ENCODE data around the gene PUSL1. TPM values are rescaled to one million over a fixed set of nuclear protein-coding genes. Genes with fewer than 3 reads are reported as not detected.

PUSL1 gene
- total RNA-seq, 1 donor from 2014 or later = 21.5 TPM

GRCh38 chr1:1260843-1261560, 47.4 kb upstream of the PUSL1 start:
- DNase-seq (ENCODE audit: extremely low spot score, unreplicated experiment) = no peak
- Mint-ChIP-seq H3K27me3 (ENCODE audit: unreplicated experiment) (no peaks in the 10 kb centered on the region), H3K9me3 (ENCODE audit: unreplicated experiment) (no peaks in the 10 kb centered on the region), H3K36me3 (ENCODE audit: unreplicated experiment) (peaks cover 28% of the 10 kb centered on the region), H3K4me1 (ENCODE audit: unreplicated experiment) (peaks cover 40% of the 10 kb centered on the region), H3K4me3 (ENCODE audit: unreplicated experiment) (no peak overlapping the region), H3K27ac (ENCODE audit: unreplicated experiment) (peak overlapping the region; percentile 58)
- no peak for TF ChIP-seq CTCF (IDR thresholded peaks at IDR 0.05)

GRCh38 chr1:1262071-1262470, 46.3 kb upstream of the PUSL1 start:
- TF ChIP-seq CTCF (IDR thresholded peaks at IDR 0.05) = no peak
- H3K4me1 Mint-ChIP-seq (ENCODE audit: unreplicated experiment) = peaks cover 44% of the 10 kb centered on the region
- H3K27me3 Mint-ChIP-seq (ENCODE audit: unreplicated experiment) = no peaks in the 10 kb centered on the region
- no peaks in the 10 kb centered on the region for H3K9me3 Mint-ChIP-seq (ENCODE audit: unreplicated experiment)
- H3K4me3 Mint-ChIP-seq (ENCODE audit: unreplicated experiment) = no peak overlapping the region
- H3K27ac Mint-ChIP-seq (ENCODE audit: unreplicated experiment) = no peak overlapping the region
- no peak for DNase-seq (ENCODE audit: extremely low spot score, unreplicated experiment)
- H3K36me3 Mint-ChIP-seq (ENCODE audit: unreplicated experiment) = peaks cover 24% of the 10 kb centered on the region

GRCh38 chr1:1262758-1263157, 45.6 kb upstream of the PUSL1 start:
- no peak overlapping the region for H3K4me3 Mint-ChIP-seq (ENCODE audit: unreplicated experiment)
- H3K4me1 Mint-ChIP-seq (ENCODE audit: unreplicated experiment) = peaks cover 44% of the 10 kb centered on the region
- H3K27me3 Mint-ChIP-seq (ENCODE audit: unreplicated experiment) = no peaks in the 10 kb centered on the region
- no peak for TF ChIP-seq CTCF (IDR thresholded peaks at IDR 0.05)
- peaks cover 21% of the 10 kb centered on the region for H3K36me3 Mint-ChIP-seq (ENCODE audit: unreplicated experiment)
- peak overlapping the region; percentile 50 for H3K27ac Mint-ChIP-seq (ENCODE audit: unreplicated experiment)
- no peaks in the 10 kb centered on the region for H3K9me3 Mint-ChIP-seq (ENCODE audit: unreplicated experiment)
- no peak for DNase-seq (ENCODE audit: extremely low spot score, unreplicated experiment)

- peaks cover 20% of the 10 kb centered on the region for H3K36me3 Mint-ChIP-seq (ENCODE audit: unreplicated experiment)
- no peaks in the 10 kb centered on the region for H3K27me3 Mint-ChIP-seq (ENCODE audit: unreplicated experiment)
- no peak overlapping the region for H3K4me3 Mint-ChIP-seq (ENCODE audit: unreplicated experiment)
- no peak for DNase-seq (ENCODE audit: extremely low spot score, unreplicated experiment)
- peaks cover 39% of the 10 kb centered on the region for H3K4me1 Mint-ChIP-seq (ENCODE audit: unreplicated experiment)
- TF ChIP-seq CTCF (IDR thresholded peaks at IDR 0.05) = no peak
- H3K27ac Mint-ChIP-seq (ENCODE audit: unreplicated experiment) = peak overlapping the region; percentile 97
- no peaks in the 10 kb centered on the region for H3K9me3 Mint-ChIP-seq (ENCODE audit: unreplicated experiment)
Observed at GRCh38 chr1:1264026-1264425, 44.4 kb upstream of the PUSL1 start.

GRCh38 chr1:1264868-1265272, 43.5 kb upstream of the PUSL1 start:
- H3K9me3 Mint-ChIP-seq (ENCODE audit: unreplicated experiment) = no peaks in the 10 kb centered on the region
- peak overlapping the region; percentile 26 for H3K4me3 Mint-ChIP-seq (ENCODE audit: unreplicated experiment)
- TF ChIP-seq CTCF (IDR thresholded peaks at IDR 0.05) = peak; percentile 68
- peaks cover 16% of the 10 kb centered on the region for H3K36me3 Mint-ChIP-seq (ENCODE audit: unreplicated experiment)
- peaks cover 39% of the 10 kb centered on the region for H3K4me1 Mint-ChIP-seq (ENCODE audit: unreplicated experiment)
- no peaks in the 10 kb centered on the region for H3K27me3 Mint-ChIP-seq (ENCODE audit: unreplicated experiment)
- DNase-seq (ENCODE audit: extremely low spot score, unreplicated experiment) = peak; percentile 92
- H3K27ac Mint-ChIP-seq (ENCODE audit: unreplicated experiment) = peak overlapping the region; percentile 97
